ENCODE data around the gene TFDP2.

DNA sequence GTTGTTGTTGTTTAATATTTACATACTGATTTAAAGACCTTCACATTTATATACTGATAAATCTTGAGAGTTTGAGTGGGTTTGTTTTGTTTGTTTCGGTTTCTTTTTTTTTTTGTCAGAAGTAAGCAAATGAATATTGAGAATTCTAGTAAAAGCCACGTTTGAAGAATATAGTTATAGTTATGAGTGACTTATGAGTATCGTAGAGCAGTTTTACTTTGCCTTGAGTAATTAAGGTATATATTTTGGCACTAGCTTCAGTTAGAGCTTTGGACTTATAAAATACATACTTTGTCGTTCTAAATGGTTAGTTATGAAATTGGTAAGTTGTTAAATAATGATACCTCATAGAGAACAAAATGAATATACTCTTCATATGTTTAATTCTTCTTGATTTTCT lies 245.1 kb downstream of the TFDP2 start:
- TF ChIP-seq POLR2A (IDR thresholded peaks at IDR 0.05; ENCODE audit: low read depth, low read length) = no peak
- TF ChIP-seq POLR2AphosphoS5 (IDR thresholded peaks at IDR 0.05; ENCODE audit: low read depth, low read length) = no peak
- no peak for TF ChIP-seq TAF1 (IDR thresholded peaks at IDR 0.05; ENCODE audit: borderline replicate concordance, low read depth, low read length)
